ENCODE results near the gene IGF1R.
"Not testable (repeated sequence)": the region's sequence is repeated elsewhere in the genome, so short reads cannot be mapped to it uniquely, and the experiment has no call there.

Gene IGF1R

DNA sequence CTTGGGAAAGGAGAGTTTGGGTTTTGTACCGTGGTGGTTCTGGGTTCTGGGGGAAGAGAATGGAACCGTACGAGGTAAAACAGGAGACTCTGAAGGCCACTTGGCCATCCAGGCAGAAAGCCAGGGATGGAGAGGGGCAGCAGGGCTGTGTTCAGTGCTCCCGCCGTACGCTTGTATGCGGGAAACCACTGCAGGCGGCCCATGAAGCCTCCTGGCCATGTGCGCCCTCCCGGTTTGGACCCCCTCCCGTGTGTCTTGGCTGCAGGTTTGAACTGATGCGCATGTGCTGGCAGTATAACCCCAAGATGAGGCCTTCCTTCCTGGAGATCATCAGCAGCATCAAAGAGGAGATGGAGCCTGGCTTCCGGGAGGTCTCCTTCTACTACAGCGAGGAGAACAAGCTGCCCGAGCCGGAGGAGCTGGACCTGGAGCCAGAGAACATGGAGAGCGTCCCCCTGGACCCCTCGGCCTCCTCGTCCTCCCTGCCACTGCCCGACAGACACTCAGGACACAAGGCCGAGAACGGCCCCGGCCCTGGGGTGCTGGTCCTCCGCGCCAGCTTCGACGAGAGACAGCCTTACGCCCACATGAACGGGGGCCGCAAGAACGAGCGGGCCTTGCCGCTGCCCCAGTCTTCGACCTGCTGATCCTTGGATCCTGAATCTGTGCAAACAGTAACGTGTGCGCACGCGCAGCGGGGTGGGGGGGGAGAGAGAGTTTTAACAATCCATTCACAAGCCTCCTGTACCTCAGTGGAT is 308.6 kb downstream of the IGF1R start:
- no peak for DNase-seq (ENCODE audit: low read depth in 1 of 2, low spot score in 1 of 2)

GRCh38 chr15:98957655-98958054 is 309.3 kb downstream of the IGF1R start:
- no peak for DNase-seq (ENCODE audit: low read depth in 1 of 2, low spot score in 1 of 2)

DNA sequence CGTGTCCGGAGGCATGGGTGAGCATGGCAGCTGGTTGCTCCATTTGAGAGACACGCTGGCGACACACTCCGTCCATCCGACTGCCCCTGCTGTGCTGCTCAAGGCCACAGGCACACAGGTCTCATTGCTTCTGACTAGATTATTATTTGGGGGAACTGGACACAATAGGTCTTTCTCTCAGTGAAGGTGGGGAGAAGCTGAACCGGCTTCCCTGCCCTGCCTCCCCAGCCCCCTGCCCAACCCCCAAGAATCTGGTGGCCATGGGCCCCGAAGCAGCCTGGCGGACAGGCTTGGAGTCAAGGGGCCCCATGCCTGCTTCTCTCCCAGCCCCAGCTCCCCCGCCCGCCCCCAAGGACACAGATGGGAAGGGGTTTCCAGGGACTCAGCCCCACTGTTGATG is 309.7 kb downstream of the IGF1R start:
- DNase-seq (ENCODE audit: low read depth in 1 of 2, low spot score in 1 of 2), result no peak

DNA sequence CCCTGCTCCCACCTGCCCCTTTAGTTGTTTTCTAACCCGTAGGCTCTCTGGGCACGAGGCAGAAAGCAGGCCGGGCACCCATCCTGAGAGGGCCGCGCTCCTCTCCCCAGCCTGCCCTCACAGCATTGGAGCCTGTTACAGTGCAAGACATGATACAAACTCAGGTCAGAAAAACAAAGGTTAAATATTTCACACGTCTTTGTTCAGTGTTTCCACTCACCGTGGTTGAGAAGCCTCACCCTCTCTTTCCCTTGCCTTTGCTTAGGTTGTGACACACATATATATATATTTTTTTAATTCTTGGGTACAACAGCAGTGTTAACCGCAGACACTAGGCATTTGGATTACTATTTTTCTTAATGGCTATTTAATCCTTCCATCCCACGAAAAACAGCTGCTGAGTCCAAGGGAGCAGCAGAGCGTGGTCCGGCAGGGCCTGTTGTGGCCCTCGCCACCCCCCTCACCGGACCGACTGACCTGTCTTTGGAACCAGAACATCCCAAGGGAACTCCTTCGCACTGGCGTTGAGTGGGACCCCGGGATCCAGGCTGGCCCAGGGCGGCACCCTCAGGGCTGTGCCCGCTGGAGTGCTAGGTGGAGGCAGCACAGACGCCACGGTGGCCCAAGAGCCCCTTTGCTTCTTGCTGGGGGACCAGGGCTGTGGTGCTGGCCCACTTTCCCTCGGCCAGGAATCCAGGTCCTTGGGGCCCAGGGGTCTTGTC is 310.7 kb downstream of the IGF1R start:
- DNase-seq (ENCODE audit: low read depth in 1 of 2, low spot score in 1 of 2), result no peak

- DNase-seq (ENCODE audit: low read depth in 1 of 2, low spot score in 1 of 2), result no peak
These were observed 311.3 kb downstream of the IGF1R start for GRCh38 chr15:98959640-98960007.

DNA sequence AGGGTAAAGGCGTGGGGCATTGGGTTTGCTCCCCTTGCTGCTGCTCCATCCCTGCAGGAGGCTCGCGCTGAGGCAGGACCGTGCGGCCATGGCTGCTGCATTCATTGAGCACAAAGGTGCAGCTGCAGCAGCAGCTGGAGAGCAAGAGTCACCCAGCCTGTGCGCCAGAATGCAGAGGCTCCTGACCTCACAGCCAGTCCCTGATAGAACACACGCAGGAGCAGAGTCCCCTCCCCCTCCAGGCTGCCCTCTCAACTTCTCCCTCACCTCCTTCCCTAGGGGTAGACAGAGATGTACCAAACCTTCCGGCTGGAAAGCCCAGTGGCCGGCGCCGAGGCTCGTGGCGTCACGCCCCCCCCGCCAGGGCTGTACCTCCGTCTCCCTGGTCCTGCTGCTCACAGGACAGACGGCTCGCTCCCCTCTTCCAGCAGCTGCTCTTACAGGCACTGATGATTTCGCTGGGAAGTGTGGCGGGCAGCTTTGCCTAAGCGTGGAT is 312.3 kb downstream of the IGF1R start:
- DNase-seq (ENCODE audit: low read depth in 1 of 2, low spot score in 1 of 2), result no peak

GRCh38 chr15:98963444-98963843 is 315.1 kb downstream of the IGF1R start:
- DNase-seq (ENCODE audit: low read depth in 1 of 2, low spot score in 1 of 2), result no peak

DNA sequence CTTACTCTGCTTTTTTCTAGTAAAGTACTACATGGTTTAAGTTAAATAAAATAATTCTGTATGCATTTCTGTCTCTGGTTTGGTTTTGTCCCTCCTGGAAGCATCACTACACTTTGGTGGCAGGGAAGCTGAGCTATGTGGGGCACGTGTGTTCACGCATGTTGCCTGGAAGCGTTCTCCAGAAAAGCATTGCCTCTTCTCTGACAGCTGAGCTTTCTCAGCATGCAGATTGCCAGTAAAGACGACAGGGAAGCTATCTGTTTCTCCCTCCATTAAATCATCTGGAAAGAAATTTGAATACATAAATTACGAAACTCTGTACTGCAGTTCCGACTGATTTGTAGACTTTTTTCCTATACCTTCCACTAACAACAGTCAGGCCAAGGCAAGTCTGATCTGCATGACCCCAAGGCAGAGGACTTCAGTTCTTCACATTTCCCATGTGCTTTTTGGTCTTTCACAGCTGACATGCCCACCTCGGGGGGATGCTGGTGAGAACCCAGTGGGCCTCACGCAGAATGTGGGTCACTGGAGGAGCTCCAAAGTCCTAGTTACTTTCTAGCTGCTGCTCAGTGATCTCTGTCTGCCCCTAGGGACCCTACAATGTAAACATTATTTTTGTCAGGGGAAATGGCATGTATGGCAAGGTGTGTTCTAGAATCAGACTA is 316.3 kb downstream of the IGF1R start:
- DNase-seq (ENCODE audit: low read depth in 1 of 2, low spot score in 1 of 2), result no peak

DNA sequence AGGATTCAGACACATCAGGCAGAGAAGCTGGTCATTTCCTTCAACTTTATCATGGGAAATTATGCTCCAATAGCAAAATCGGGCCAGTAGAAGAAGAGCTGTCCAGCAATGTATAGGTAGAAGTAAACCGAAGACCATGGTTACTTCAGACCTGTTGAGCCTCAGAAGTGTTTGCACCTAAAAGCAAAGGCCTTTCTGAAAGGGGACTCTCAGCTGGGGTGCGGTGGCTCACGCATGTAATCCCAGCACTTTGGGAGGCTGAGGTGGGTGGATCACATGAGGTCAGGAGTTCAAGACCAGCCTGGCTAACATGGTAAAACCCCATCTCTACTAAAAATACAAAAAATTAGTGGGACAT is 316.8 kb downstream of the IGF1R start:
- DNase-seq (ENCODE audit: low read depth in 1 of 2, low spot score in 1 of 2), result not testable (repeated sequence)

GRCh38 chr15:98965597-98965996 is 317.3 kb downstream of the IGF1R start:
- DNase-seq (ENCODE audit: low read depth in 1 of 2, low spot score in 1 of 2), result no peak

DNA sequence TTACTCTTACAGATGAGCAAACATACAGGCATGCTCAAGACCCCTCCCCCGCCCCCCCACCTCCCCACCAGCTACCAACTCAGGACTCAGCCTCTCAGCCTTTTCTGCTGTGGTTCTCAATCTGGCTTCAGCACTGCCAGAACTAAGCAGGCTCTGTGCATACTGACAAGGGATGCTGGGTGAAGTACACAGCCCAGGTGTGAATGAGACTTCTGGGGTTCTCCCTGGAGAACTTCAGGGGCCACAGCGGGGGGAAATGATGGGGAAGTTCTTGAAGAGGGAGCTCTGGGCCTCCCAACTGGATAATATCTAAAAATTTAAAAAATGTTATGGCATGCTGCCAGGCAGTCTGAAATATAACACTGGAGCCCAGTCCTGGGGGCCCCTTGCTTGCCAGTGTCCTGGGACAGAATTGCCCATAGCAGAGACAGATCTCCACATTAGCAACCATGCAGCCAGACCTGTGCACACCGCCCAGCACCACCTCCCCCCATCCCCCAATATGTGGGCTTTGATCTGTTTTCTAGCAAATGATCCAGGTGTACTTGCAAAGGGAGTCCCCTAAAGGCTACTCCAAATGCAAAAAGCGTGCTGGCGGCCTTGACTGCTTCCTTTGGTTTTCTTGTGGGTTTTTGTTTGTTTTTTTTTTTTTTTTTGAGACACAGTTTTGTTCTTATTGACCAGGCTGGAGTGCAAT is 317.9 kb downstream of the IGF1R start:
- no peak for DNase-seq (ENCODE audit: low read depth in 1 of 2, low spot score in 1 of 2)

DNA sequence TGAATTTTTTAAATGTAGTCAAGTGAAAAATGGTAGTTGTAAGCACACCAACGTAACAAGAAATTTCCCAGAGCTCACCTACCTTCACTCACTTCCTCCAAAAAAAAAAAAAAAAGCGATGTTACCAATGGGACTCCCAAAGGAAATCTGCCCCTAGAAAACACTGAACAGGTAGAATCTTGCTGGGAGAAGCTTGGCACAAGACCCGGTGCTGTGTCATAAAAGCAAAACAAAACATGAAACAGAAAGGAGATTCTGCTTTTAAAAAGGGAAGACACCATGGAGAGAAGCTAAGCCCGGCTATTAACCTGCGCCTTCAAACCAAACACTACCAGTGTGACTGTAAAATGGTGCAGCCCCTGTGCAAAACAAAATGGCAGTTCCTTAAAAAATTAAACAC is 318.8 kb downstream of the IGF1R start:
- no peak for DNase-seq (ENCODE audit: low read depth in 1 of 2, low spot score in 1 of 2)

GRCh38 chr15:98967916-98968315 is 319.6 kb downstream of the IGF1R start:
- no peak for DNase-seq (ENCODE audit: low read depth in 1 of 2, low spot score in 1 of 2)

- no peak for DNase-seq (ENCODE audit: low read depth in 1 of 2, low spot score in 1 of 2)
These were observed 320.2 kb downstream of the IGF1R start for GRCh38 chr15:98968576-98968975.

GRCh38 chr15:98969126-98969735 is 320.9 kb downstream of the IGF1R start:
- DNase-seq (ENCODE audit: low read depth in 1 of 2, low spot score in 1 of 2), result no peak

GRCh38 chr15:98970799-98971198 is 322.5 kb downstream of the IGF1R start:
- no peak for DNase-seq (ENCODE audit: low read depth in 1 of 2, low spot score in 1 of 2)

DNA sequence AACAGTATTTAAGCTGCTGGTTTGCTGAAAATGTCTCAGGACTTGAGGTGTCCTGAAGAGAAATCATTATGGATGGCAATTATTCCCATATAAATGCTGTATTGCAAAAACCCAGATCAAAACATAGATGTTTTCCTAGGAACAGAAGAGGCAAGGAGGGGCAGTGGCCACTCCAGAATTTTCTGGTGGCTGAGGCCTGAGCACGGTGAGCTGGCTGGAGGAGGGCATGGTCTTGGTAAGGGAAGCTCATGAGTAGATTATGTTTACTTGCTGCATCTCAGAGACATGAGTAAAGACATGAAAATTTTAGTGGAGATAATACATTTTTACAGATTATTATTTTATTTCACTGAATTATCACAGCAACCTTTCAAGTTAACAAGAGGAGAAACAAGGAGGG is 328.2 kb downstream of the IGF1R start:
- DNase-seq (ENCODE audit: low read depth in 1 of 2, low spot score in 1 of 2), result no peak

DNA sequence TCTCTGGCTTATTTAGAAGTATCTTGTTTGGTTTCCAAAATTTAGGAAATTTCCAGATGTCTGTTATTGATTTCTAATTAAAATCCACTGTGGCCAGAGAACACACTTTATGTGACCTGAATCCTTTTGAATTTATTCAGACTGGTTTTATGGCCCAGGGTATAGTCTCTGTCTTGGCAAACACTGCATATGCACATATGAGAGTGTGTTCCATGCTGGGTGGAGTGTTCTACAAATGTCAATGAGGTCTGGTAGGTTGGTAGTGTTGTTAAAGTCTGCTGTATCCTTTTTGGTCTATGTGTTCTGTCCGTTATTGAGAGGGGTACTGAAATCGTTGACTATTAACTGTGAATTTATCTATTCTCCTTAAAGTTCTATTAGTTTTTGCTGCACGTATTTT is 329.1 kb downstream of the IGF1R start:
- DNase-seq (ENCODE audit: low read depth in 1 of 2, low spot score in 1 of 2), result no peak

- no peak for DNase-seq (ENCODE audit: low read depth in 1 of 2, low spot score in 1 of 2)
These were observed 329.8 kb downstream of the IGF1R start for GRCh38 chr15:98978153-98978552.

- no peak for DNase-seq (ENCODE audit: low read depth in 1 of 2, low spot score in 1 of 2)
These were observed 332.5 kb downstream of the IGF1R start for GRCh38 chr15:98980899-98981228.

Measured in activated T-helper 1 cell treated with anti-CD3 and anti-CD28 coated beads, Interleukin-2, amount 50 U/mL, for 16 hours (primary cell).